Astrocyte of the cerebellum (primary cell): Measurements from ENCODE around the gene DENND2A.
"Not testable (repeated sequence)": the region's sequence is repeated elsewhere in the genome, so short reads cannot be mapped to it uniquely, and the experiment has no call there.

Source experiments
- DNase-seq: peaks from one replicate; pipeline ENCODE4 v3.0.0-alpha.2; 2011; ENCODE audit warnings: low read depth
- H3K4me3 ChIP-seq: 2 replicates; pipeline ENCODE4 v1.5.1; 2011; ENCODE audit warnings: mild to moderate bottlenecking, low read depth, low read length, moderate library complexity
- in situ Hi-C: cut with HindIII; loops from 2 replicates; pipeline ENCODE4 v1.10.0; 2017; ENCODE audit warnings: low sequenced_read_pairs
- TF ChIP-seq, protein P1 (sequence below): IDR thresholded peaks from 2 replicates; pipeline ENCODE4 v1.5.1; 2012; ENCODE audit warnings: low read length, low read depth, moderate library complexity, mild to moderate bottlenecking; ENCODE audit errors: missing control alignments

The DENND2A gene

DNA sequence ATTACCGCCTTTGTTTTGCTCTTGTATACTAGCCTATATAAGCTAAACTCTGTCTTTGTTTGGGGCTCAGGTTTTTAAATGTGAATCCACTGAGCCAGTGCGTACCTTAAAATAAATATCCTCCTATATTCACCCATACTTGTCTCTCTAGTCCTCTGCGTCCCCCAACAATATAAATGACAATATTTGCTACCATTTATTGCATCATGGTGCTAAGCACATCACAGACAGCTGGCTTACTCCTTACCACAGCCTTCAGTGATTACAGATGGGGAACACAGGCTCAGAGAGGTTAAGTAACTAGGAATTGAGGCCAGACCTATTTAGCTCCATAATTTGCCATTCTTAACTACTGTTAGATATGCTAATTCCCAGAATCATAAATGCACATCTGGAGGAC, 28.7 kb upstream of the DENND2A start:
- H3K4me3 ChIP-seq: no peak overlapping the region
- DNase-seq: no peak
- in situ Hi-C loops: no loop called here
- TF ChIP-seq, protein P1, sequence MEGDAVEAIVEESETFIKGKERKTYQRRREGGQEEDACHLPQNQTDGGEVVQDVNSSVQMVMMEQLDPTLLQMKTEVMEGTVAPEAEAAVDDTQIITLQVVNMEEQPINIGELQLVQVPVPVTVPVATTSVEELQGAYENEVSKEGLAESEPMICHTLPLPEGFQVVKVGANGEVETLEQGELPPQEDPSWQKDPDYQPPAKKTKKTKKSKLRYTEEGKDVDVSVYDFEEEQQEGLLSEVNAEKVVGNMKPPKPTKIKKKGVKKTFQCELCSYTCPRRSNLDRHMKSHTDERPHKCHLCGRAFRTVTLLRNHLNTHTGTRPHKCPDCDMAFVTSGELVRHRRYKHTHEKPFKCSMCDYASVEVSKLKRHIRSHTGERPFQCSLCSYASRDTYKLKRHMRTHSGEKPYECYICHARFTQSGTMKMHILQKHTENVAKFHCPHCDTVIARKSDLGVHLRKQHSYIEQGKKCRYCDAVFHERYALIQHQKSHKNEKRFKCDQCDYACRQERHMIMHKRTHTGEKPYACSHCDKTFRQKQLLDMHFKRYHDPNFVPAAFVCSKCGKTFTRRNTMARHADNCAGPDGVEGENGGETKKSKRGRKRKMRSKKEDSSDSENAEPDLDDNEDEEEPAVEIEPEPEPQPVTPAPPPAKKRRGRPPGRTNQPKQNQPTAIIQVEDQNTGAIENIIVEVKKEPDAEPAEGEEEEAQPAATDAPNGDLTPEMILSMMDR: no peak

DNA sequence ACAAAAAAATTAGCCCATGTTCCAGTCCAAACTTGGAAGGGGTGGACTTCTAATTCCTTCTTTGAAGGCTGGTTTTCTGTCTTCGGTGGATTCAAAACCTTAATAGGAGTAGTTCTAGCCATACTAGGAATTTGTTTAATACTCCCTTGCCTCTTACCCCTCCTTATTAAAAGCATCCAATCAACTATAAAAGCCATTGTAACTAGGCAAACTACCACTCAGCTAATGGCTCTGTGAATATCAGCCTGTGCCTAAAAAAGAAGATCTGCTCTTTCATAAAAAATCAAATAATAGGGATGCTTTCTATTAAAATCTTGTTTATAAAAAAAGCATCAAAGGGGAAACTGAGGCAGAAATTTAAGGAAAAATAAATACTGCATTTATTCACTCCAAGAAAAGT, 28.0 kb upstream of the DENND2A start:
- in situ Hi-C loops: no loop called here
- no peak for DNase-seq
- TF ChIP-seq, protein P1: no peak
- no peak overlapping the region for H3K4me3 ChIP-seq

- no peak for DNase-seq
- in situ Hi-C loops: no loop called here
- no peak overlapping the region for H3K4me3 ChIP-seq
- TF ChIP-seq, protein P1: no peak
Observed at GRCh38 chr7:140667476-140667875, 26.9 kb upstream of the DENND2A start.

DNA sequence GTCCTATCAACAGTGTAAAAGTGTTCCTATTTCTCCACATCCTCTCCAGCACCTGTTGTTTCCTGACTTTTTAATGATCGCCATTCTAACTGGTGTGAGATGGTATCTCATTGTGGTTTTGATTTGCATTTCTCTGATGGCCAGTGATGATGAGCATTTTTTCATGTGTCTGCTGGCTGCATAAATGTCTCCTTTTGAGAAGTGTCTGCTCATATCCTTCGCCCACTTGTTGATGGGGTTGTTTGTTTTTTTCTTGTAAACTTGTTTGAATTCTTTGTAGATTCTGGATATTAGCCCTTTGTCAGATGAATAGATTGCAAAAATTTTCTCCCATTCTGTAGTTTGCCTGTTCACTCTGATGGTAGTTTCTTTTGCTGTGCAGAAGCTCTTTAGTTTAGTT, 22.3 kb upstream of the DENND2A start:
- in situ Hi-C loops, DNase-seq, H3K4me3 ChIP-seq: not testable (repeated sequence)

- TF ChIP-seq, protein P1: peak; percentile 18
- in situ Hi-C loops: no loop called here
- no peak overlapping the region for H3K4me3 ChIP-seq
- no peak for DNase-seq
Observed at GRCh38 chr7:140661124-140661523, 20.5 kb upstream of the DENND2A start.

GRCh38 chr7:140659856-140660255, 19.2 kb upstream of the DENND2A start:
- no peak overlapping the region for H3K4me3 ChIP-seq
- TF ChIP-seq, protein P1: no peak
- no peak for DNase-seq
- in situ Hi-C loops: no loop called here

DNA sequence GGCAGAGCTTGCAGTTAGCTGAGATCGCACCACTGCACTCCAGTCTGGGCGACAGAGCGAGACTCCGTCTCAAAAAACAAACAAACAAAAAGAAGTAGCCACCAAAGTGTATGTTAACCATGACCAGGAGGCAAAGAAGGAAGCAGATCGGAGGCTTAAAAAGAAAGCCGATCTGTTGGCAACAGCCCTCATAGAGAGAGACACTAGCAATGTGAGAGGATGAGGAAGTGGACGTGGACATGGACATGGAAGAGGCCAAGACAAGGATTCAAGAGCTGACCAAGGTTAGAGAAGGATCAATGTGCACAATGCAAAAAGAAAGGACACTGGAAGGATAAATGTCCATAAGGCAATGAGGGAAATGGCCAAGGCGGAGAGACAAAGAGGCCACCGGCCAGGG, 17.3 kb upstream of the DENND2A start:
- no peak for DNase-seq
- no peak overlapping the region for H3K4me3 ChIP-seq
- in situ Hi-C loops: no loop called here
- TF ChIP-seq, protein P1: no peak
